ENCODE results near the gene DPH5.

DPH5 gene

DNA sequence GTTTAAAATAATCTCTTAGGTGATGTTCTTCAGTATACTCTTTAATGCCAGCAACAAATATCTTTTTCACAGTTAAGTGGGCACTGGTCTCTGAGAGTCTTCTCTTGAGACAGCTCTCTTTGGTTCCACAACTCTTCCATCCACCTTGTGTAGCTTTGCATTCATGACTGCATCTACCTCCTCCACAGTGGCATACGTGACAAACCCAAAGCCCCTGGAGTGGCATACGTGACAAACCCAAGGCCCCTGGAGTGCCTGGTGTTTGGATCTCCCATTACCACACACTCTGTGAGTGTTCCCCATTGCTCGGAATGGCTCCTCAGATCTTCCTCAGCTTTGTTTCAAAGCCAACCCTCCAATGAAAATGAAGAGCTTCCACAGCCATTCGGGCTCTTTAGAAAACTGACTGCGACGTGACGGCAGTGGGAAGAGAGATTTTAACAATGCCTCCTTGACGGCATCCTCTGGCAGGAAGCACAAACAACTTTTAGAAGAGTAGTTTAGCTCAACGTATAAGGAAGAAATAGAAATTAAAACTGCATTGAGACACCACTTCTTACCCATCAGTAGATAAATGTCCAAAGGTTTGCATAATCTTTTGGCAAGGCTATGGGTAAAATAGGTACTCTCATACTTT lies 83.9 kb downstream of the DPH5 start:
- DNase-seq (ENCODE audit: low read depth) = no peak

DNA sequence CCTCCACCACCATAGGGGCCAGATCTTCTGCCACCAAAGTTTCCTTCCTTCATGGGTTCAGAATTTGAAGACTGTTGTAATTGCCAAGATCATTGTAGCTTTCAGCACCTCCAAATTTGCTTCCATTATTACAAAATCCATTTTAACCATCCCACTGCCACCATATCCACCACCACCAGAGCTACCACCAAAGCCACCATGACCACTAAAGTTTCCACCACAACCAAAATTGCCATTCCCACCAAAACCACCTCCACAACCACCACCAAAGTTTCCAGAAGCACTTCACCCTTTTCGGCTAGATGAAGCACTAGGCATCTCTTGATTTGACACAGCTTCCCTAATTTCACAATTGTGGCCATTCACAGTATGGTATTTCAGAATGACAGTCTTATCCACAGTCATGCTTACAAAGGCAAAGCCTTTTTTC lies 84.5 kb downstream of the DPH5 start:
- DNase-seq (ENCODE audit: low read depth) = no peak

Measured in CMK (cell line).